K562 (cell line): ENCODE data around the gene ST6GALNAC2. TPM values are rescaled to one million over a fixed set of nuclear protein-coding genes. Genes with fewer than 3 reads are reported as not detected.

ENCODE experiments used
- ATAC-seq: fragments of 200-7000 bp; cut with Tn5 transposase; 3 replicates; pipeline ENCODE4 v1.9.1; 2020; ENCODE audit warnings: moderate library complexity
- BruUV-seq: library from RNA; stranded (reverse); fragments of 400-500 nt; replicated peaks from 2 replicates; lab custom pipeline; 2021; lab: Mats Ljungman, UMichigan
- CTCF ChIA-PET: fragments of 300-600 bp; formaldehyde crosslinking; extraction: SDS; loops from one replicate; lab custom pipeline; 2021; ENCODE audit warnings: low intra/inter-chr PET ratio; lab: Yijun Ruan, JAX
- POLR2A ChIA-PET: fragments of 300-600, 350-650 bp; sonication (Branson Sonifier 250); formaldehyde crosslinking; extraction: SDS; loops from one replicate; lab custom pipeline; 2021; ENCODE audit warnings: antibody characterized with exemption, inconsistent platforms; lab: Yijun Ruan, JAX
- DNase-seq, 4 experiments: peaks; one replicate each; pipeline versions ENCODE4 v3.0.0 to v3.0.0-alpha.2; 2011 to 2018; ENCODE audit warnings: low spot score in 3 of 4, mixed read lengths in 3 of 4; ENCODE audit errors: extremely low read depth in 1 of 4
- FAIRE-seq: peaks from 2 replicates; lab custom pipeline; 2011; peaks lifted over from hg19 to GRCh38; lab: Jason Lieb, UNC
- H2AFZ ChIP-seq: 2 replicates; pipeline ENCODE4 v1.6.0; 2011; ENCODE audit warnings: low read depth, low read length, control low read depth, inconsistent platforms
- H3K27ac ChIP-seq: fragments of 200-600 bp; 3 replicates; pipeline ENCODE4 v1.8.0; 2011; ENCODE audit warnings: low read depth, mild to moderate bottlenecking, control low read depth, inconsistent platforms, low read length, moderate library complexity, mixed read lengths; ENCODE audit errors: extremely low read depth
- H3K27me3 ChIP-seq, 2 experiments: fragments of 300-600 bp in 1 of 2; 2 replicates in 1 of 2; 3 replicates in 1 of 2; pipeline versions ENCODE4 v1.6.0 to v1.8.0; 2011; ENCODE audit warnings: inconsistent platforms in 2 of 2, low read length in 2 of 2, mild to moderate bottlenecking in 1 of 2, mixed read lengths in 1 of 2, moderate library complexity in 1 of 2; ENCODE audit not compliant: control insufficient read depth in 2 of 2, insufficient read depth in 2 of 2
- H3K36me3 ChIP-seq: fragments of 300-600 bp; 3 replicates; pipeline ENCODE4 v1.8.0; 2011; ENCODE audit warnings: mild to moderate bottlenecking, low read length, inconsistent platforms; ENCODE audit not compliant: control insufficient read depth, insufficient read depth
- H3K4me1 ChIP-seq, 2 experiments: fragments of 200-600 bp in 1 of 2; replicated peaks in 1 of 2; 2 replicates in 1 of 2; 3 replicates in 1 of 2; pipeline versions ENCODE4 v1.5.1 to v1.8.0; 2011; ENCODE audit warnings: inconsistent platforms in 2 of 2, low read length in 2 of 2, mild to moderate bottlenecking in 1 of 2, mixed read lengths in 1 of 2, moderate library complexity in 1 of 2; ENCODE audit not compliant: control insufficient read depth in 2 of 2, insufficient read depth in 2 of 2
- H3K4me2 ChIP-seq: 2 replicates; pipeline ENCODE4 v1.6.1; 2011; ENCODE audit warnings: low read length, control low read depth, inconsistent platforms, mixed read lengths; ENCODE audit not compliant: insufficient read depth
- H3K4me3 ChIP-seq: fragments of 200-600 bp; sonication (generic), shearing (Covaris generic); 2 replicates; pipeline ENCODE4 v1.5.1; 2016; ENCODE audit warnings: control low read depth, inconsistent platforms
- H3K79me2 ChIP-seq: fragments of 200-600 bp; 3 replicates; pipeline ENCODE4 v1.8.0; 2011; ENCODE audit warnings: low read length, inconsistent platforms; ENCODE audit not compliant: control insufficient read depth, insufficient read depth
- H3K9ac ChIP-seq, 2 experiments: 2 replicates each; pipeline versions ENCODE4 v1.6.0 to v1.6.1; 2011; ENCODE audit warnings: low read depth in 2 of 2, low read length in 2 of 2, control low read depth in 1 of 2, inconsistent platforms in 1 of 2, mild to moderate bottlenecking in 1 of 2, mixed read lengths in 1 of 2; ENCODE audit not compliant: insufficient read depth in 1 of 2
- H3K9me1 ChIP-seq: one replicate; pipeline ENCODE4 v1.6.0; 2011; ENCODE audit warnings: inconsistent platforms, mild to moderate bottlenecking, low read length, moderate library complexity; ENCODE audit not compliant: control insufficient read depth, insufficient read depth
- H3K9me3 ChIP-seq: replicated peaks from 2 replicates; pipeline ENCODE4 v1.5.1; 2011; ENCODE audit warnings: low read depth, low read length, inconsistent platforms; ENCODE audit not compliant: control insufficient read depth, insufficient read depth
- H4K20me1 ChIP-seq: replicated peaks from 2 replicates; pipeline ENCODE4 v1.6.1; 2011; ENCODE audit warnings: low read length, inconsistent platforms, mixed read lengths; ENCODE audit not compliant: control insufficient read depth, insufficient read depth
- CBFA2T3 ChIP-seq: fragments of 450-650 bp; IDR thresholded peaks from 2 replicates; pipeline ENCODE4 v1.6.1; 2017
- CEBPZ ChIP-seq: fragments of 150-350 bp; IDR thresholded peaks from 2 replicates; pipeline ENCODE4 v1.6.1; 2014; ENCODE audit warnings: low read depth, mild to moderate bottlenecking, low read length, borderline replicate concordance
- DNMT1 ChIP-seq: fragments of 450-650 bp; IDR thresholded peaks from 2 replicates; pipeline ENCODE4 v1.6.1; 2016; ENCODE audit warnings: antibody characterized with exemption, mild to moderate bottlenecking
- HMBOX1 ChIP-seq: sonication (generic); IDR thresholded peaks from 2 replicates; pipeline ENCODE4 v1.6.1; 2016
- POLR2G ChIP-seq: fragments of 200-400 bp; formaldehyde crosslinking; IDR thresholded peaks from 2 replicates; pipeline ENCODE4 v1.6.1; 2017; ENCODE audit warnings: low read depth, mild to moderate bottlenecking, antibody characterized with exemption, low read length, moderate library complexity
- POLR2H ChIP-seq: IDR thresholded peaks from 2 replicates; pipeline ENCODE4 v1.6.1; 2016; ENCODE audit warnings: missing genetic modification characterization, low read depth, mild to moderate bottlenecking, control low read depth, missing compliant biosample characterization, moderate library complexity
- ZBTB17 ChIP-seq: fragments of 450-650 bp; formaldehyde crosslinking; IDR thresholded peaks from 2 replicates; pipeline ENCODE4 v1.4.0; 2020; ENCODE audit warnings: mild to moderate bottlenecking
- ZBTB8A ChIP-seq: fragments of 450-650 bp; IDR thresholded peaks from 2 replicates; pipeline ENCODE4 v1.6.1; 2018; ENCODE audit warnings: mild to moderate bottlenecking, moderate library complexity; ENCODE audit not compliant: partially characterized antibody
- ZNF444 ChIP-seq: fragments of 250-450 bp; sonication (Bioruptor Pico); IDR thresholded peaks from 2 replicates; pipeline ENCODE4 v1.4.0; 2020; ENCODE audit warnings: mild to moderate bottlenecking, moderate library complexity
- ZNF57 ChIP-seq: fragments of 450-650 bp; formaldehyde crosslinking; IDR thresholded peaks from 2 replicates; pipeline ENCODE4 v1.4.0; 2020; ENCODE audit warnings: mild to moderate bottlenecking, moderate library complexity
- ZNF766 ChIP-seq: fragments of 200-800 bp; sonication (Bioruptor generic); conservative IDR thresholded peaks from 2 replicates; pipeline ENCODE4 v1.6.1; 2016; ENCODE audit warnings: missing genetic modification characterization, missing compliant biosample characterization
- WGBS: fragments of 100-300 bp; shearing (Covaris generic); methylation state at CpG from one replicate; pipeline ENCODE4 v1.1.6; 2016; ENCODE audit warnings: low coverage, mixed read lengths; ENCODE audit not compliant: insufficient coverage; ENCODE audit errors: missing lambda C conversion rate; 5-methylcytosine and 5-hydroxymethylcytosine counted together
- in situ Hi-C: fragments of 300-500 bp; cut with MboI; formaldehyde crosslinking; loops from 4 replicates; pipeline ENCODE4 v1.15.0; 2018; ENCODE audit warnings: inconsistent platforms, mixed read lengths
- intact Hi-C: fragments of 100-400 bp; cut with micrococcal nuclease; formaldehyde crosslinking; loops from 2 replicates; pipeline ENCODE4 v1.14.2; 2022
- polyA plus RNA-seq, 8 experiments: library from polyadenylated mRNA; depleted of rRNA in 4 of 8; stranded (reverse) in 5 of 8; unstranded in 3 of 8; fragments of >200 nt; fragmentation: Nextera tagmentation in 2 of 8; fragmentation: Illumina TruSeq in 1 of 8; extraction: Ambion mirVana in 2 of 8; extraction: Trizol in 1 of 8; gene quantifications; 2 replicates each; pipeline versions ENCODE4 v1.2.1 to v1.2.3, GENCODE V29; 2011 to 2014; ENCODE audit warnings: inconsistent platforms in 1 of 8, missing spikeins in 1 of 8
- total RNA-seq, 7 experiments: library from RNA; depleted of rRNA in 6 of 7; stranded (reverse); fragments of >200 nt in 6 of 7; fragmentation: Illumina TruSeq in 2 of 7; extraction: Trizol in 2 of 7; gene quantifications; 2 replicates each; pipeline versions ENCODE4 v1.2.1 to v1.2.3, GENCODE V29; 2011 to 2021; ENCODE audit warnings: low replicate concordance in 1 of 7

Gene ST6GALNAC2
- total and polyA plus RNA-seq, 9 of the 15 experiments (the other 6 are each of a cell fraction or from before 2014, with no cell fraction given) = 0.18 TPM; not detected in 8

DNA sequence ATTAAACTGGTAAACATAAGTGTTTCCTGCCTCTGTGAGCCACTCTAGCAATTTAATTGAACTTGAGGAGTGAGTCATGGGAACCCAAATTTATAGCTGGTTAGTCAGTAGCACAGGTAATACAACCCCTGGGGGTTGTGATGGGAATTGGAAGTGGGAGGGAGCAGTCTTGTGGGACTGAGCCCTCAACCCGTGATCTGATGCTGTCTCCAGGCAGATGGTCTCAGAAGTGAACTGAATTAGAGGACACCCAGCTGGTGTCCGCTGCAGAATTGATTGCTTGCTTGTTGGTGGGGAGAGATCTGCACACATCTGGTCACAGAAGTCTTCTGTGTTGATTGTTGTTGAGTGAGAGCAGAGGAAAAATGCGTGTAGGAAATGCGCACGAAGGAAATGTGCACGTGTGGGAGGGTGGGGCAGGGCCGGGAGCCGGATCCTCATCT is 7.7 kb upstream of the ST6GALNAC2 start:
- Histone ChIP-seq H2AFZ (peak overlapping the region; percentile 46; the same call in 1 of the 2 replicates), H3K9ac (no peak overlapping the region), H3K79me2 (no peaks in the 10 kb centered on the region), H3K4me3 (no peak overlapping the region), H3K27me3 (no peaks in the 10 kb centered on the region), H3K9me1 (no peaks in the 10 kb centered on the region), H3K27ac (no peak overlapping the region), H3K9me3 (no peaks in the 10 kb centered on the region), H3K4me1 (peaks cover 3 to 4% of the 10 kb centered on the region in 2 experiments; a peak in 4 of 5 replicates), H4K20me1 (no peaks in the 10 kb centered on the region), H3K36me3 (no peaks in the 10 kb centered on the region), H3K4me2 (no peak overlapping the region)
- peak; percentile 69 for FAIRE-seq
- ATAC-seq = peak; percentile 61; the same call in 2 of the 3 replicates
- no peak for DNase-seq
- 61% methylated on average over 8 of the region's 8 CpGs for WGBS
- intact Hi-C loops (no loop called here), in situ Hi-C loops (no loop called here)
- ChIA-PET CTCF (no interaction called here), POLR2A (interaction anchor here (0.9 to 2.1 kb wide), 4 partner anchors 8 to 118 kb away, joined by 3 to 9 read pairs (median 6); no protein-coding TSS in a partner anchor)
- TF ChIP-seq ZNF444 (CRISPR knock-in tag) (no peak), HMBOX1 (peak; percentile 13; the same call in 1 of the 2 replicates), CBFA2T3 (0 out of 2 replicates have a peak, but pooled peaks have one; percentile 11)
- BruUV-seq = no TSS peak

DNA sequence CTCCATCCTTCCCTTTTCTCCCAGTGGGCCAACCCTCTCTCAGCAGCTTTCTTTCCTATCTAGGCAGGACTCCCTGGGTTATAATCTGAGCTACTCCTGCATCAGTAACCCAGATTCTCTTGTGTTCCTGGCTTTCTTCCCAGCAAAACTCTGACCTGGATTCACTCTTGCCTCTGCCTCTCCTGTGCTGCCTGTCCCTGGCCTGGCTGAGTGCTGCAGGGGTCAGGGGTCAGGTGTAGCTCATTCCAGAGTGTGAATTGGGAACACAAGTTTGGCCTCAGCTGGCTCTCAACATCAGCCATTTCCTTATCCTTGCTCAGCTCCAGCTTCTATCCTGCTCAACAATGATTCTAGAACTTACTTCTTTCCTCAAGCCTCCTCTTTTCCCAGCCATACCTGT is 2.5 kb upstream of the ST6GALNAC2 start:
- Histone ChIP-seq H2AFZ (no peak overlapping the region), H3K4me3 (no peak overlapping the region), H3K4me2 (no peak overlapping the region), H3K79me2 (no peaks in the 10 kb centered on the region), H3K27ac (no peak overlapping the region), H3K9me3 (no peaks in the 10 kb centered on the region), H3K36me3 (no peaks in the 10 kb centered on the region), H3K9me1 (no peaks in the 10 kb centered on the region), H3K9ac (peak overlapping the region in 1 of 2 experiments; percentile 7; a peak in 1 of 4 replicates), H3K27me3 (peaks cover 0 to 6% of the 10 kb centered on the region in 2 experiments; a peak in 2 of 5 replicates), H4K20me1 (no peaks in the 10 kb centered on the region), H3K4me1 (peaks cover 0 to 28% of the 10 kb centered on the region in 2 experiments; a peak in 4 of 5 replicates)
- ATAC-seq (no peak), DNase-seq (no peak), FAIRE-seq (no peak)
- intact Hi-C loops (no loop called here), in situ Hi-C loops (no loop called here)
- no TSS peak for BruUV-seq
- POLR2A ChIA-PET = interaction anchor here (0.9 to 1.2 kb wide), 2 partner anchors 10 to 31 kb away, joined by 3 to 4 read pairs; no protein-coding TSS in a partner anchor
- CTCF ChIA-PET = no interaction called here
- no peak for TF ChIP-seq POLR2H (tag)
- no peak for TF ChIP-seq CEBPZ
- no peak for TF ChIP-seq ZBTB17 (CRISPR knock-in tag)
- TF ChIP-seq ZBTB8A = no peak
- no peak for TF ChIP-seq ZNF766 (CRISPR knock-in tag)
- no peak for TF ChIP-seq DNMT1
- TF ChIP-seq ZNF57 (CRISPR knock-in tag) = no peak
- TF ChIP-seq POLR2G = no peak
